OCI-LY3 (cell line): ENCODE measurements around the gene HMCN1.

Experiments used
- H2AFZ ChIP-seq: fragments of 200-600, 300-600 bp; shearing (Covaris generic); 2 replicates; pipeline ENCODE4 v1.6.0; 2014; ENCODE audit warnings: antibody characterized with exemption, low read depth, low read length
- H3K27ac ChIP-seq: fragments of 200-600, 300-600 bp; sonication (generic); 2 replicates; pipeline ENCODE4 v1.5.1; 2014; ENCODE audit warnings: mild to moderate bottlenecking, low read length, moderate library complexity, mixed read lengths
- H3K27me3 ChIP-seq: fragments of 200-600, 300-600 bp; sonication (generic); 2 replicates; pipeline ENCODE4 v1.6.1; 2014; ENCODE audit warnings: low read depth, low read length, mixed read lengths
- H3K36me3 ChIP-seq: fragments of 200-600, 300-600 bp; sonication (generic); replicated peaks from 2 replicates; pipeline ENCODE3; 2014; ENCODE audit warnings: low read depth, low read length, mixed read lengths
- H3K4me1 ChIP-seq: fragments of 300-600, 200-600 bp; sonication (generic); 2 replicates; pipeline ENCODE4 v1.6.1; 2014; ENCODE audit warnings: low read length, mixed read lengths
- H3K4me2 ChIP-seq: fragments of 200-600, 300-600 bp; sonication (generic); 2 replicates; pipeline ENCODE4 v1.6.1; 2014; ENCODE audit warnings: low read length, mixed read lengths
- H3K4me3 ChIP-seq: fragments of 300-600, 200-600 bp; sonication (generic); 2 replicates; pipeline ENCODE4 v1.5.1; 2014; ENCODE audit warnings: antibody characterized with exemption, mild to moderate bottlenecking, low read length, moderate library complexity
- H3K79me2 ChIP-seq: fragments of 300-600, 200-600 bp; shearing (Covaris generic); 2 replicates; pipeline ENCODE4 v1.6.1; 2014; ENCODE audit warnings: mild to moderate bottlenecking, low read length, mixed read lengths
- H3K9ac ChIP-seq: fragments of 300-600, 200-600 bp; shearing (Covaris generic); 2 replicates; pipeline ENCODE4 v1.6.0; 2014; ENCODE audit warnings: mild to moderate bottlenecking, low read length, moderate library complexity
- H3K9me3 ChIP-seq: fragments of 200-600, 300-600 bp; shearing (Covaris generic); 2 replicates; pipeline ENCODE4 v1.6.1; 2014; ENCODE audit warnings: low read length, mixed read lengths; ENCODE audit not compliant: insufficient read depth
- H4K20me1 ChIP-seq: fragments of 200-600, 300-600 bp; sonication (generic); 2 replicates; pipeline ENCODE4 v1.6.1; 2016; ENCODE audit warnings: low read length, mixed read lengths; ENCODE audit not compliant: insufficient read depth
- EZH2phosphoT487 ChIP-seq: fragments of 200-600 bp; shearing (Covaris generic); IDR thresholded peaks from 2 replicates; pipeline ENCODE4 v1.6.1; 2018; ENCODE audit warnings: antibody characterized with exemption, mixed run types, low read depth
- TF ChIP-seq, protein P1 (sequence below): fragments of 200-600, 300-600 bp; sonication (generic); IDR thresholded peaks from 2 replicates; pipeline ENCODE4 v1.5.1; 2014; ENCODE audit warnings: antibody characterized with exemption, low read length, low read depth

The HMCN1 gene

DNA sequence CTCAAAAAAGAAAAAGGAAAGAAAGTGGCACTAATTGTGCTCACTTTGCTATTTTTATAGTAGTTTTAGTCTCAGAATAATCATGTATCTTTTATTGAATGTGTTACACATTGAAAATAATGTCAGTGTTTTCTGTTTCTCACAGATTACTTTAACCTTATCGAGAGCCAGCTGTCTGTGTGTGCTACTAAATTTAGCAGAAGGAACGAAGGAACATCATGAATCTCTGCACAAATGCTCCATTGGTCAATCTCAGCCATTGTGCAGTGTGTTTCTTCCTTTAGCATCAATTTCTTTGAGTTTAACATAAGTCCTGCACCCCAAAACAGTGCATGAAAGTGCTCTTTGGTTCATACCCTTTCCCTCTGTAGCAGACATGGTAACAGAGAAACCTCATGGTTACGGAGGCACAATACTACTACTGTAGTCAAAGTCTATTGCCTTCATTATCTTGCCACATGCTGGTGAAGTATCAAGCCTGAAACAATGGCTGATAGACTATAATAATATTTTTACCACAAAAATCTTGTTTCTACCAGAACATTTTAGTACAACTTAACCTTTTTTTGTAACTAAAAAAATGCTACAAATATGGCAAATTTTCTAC is 310.0 kb downstream of the HMCN1 start:
- no peaks in the 10 kb centered on the region for H3K9me3 ChIP-seq
- peaks cover 15% of the 10 kb centered on the region for H3K4me1 ChIP-seq
- H3K9ac ChIP-seq: no peak overlapping the region
- no peaks in the 10 kb centered on the region for H3K79me2 ChIP-seq
- no peak for TF ChIP-seq EZH2phosphoT487
- TF ChIP-seq, protein P1, sequence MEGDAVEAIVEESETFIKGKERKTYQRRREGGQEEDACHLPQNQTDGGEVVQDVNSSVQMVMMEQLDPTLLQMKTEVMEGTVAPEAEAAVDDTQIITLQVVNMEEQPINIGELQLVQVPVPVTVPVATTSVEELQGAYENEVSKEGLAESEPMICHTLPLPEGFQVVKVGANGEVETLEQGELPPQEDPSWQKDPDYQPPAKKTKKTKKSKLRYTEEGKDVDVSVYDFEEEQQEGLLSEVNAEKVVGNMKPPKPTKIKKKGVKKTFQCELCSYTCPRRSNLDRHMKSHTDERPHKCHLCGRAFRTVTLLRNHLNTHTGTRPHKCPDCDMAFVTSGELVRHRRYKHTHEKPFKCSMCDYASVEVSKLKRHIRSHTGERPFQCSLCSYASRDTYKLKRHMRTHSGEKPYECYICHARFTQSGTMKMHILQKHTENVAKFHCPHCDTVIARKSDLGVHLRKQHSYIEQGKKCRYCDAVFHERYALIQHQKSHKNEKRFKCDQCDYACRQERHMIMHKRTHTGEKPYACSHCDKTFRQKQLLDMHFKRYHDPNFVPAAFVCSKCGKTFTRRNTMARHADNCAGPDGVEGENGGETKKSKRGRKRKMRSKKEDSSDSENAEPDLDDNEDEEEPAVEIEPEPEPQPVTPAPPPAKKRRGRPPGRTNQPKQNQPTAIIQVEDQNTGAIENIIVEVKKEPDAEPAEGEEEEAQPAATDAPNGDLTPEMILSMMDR: no peak
- H3K36me3 ChIP-seq: no peaks in the 10 kb centered on the region
- no peak overlapping the region for H2AFZ ChIP-seq
- no peak overlapping the region for H3K4me3 ChIP-seq
- H3K4me2 ChIP-seq: no peak overlapping the region
- H3K27ac ChIP-seq: no peak overlapping the region
- H4K20me1 ChIP-seq: no peaks in the 10 kb centered on the region
- H3K27me3 ChIP-seq: peaks cover 18% of the 10 kb centered on the region

DNA sequence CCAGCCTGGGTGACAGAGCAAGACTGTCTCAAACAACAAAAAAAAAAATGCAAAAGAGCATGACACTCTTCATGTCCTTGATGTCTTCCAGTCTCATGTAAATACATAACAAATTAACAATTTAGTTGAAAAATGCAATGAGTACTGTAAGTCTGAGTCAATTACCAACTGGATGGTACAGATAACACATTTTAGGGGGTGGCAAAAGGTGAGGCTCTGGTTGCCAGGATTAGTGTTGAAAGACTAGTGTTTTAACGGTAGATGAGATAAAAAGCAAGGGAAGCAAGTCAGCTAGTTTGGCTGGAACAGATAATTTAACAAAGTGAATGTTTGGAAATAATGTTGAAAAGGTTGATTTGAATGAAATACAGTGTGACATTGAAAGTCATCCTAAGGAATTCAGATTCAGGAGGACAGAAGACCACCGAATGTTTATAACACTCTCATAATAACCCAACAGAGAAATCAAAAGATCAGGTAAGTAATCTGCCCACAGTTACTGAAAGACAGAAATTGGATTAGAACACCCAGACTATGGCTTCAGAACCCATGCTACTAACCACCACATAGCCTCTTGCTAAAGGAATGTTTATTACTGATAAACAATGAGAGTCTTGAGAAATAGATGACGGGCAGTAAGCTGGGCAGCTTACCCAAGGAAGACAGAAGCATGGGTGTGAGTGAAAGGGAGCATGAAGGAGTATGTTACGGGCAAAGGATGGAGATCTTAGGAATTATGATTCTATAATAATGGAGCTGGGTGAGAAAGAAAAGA is 312.4 kb downstream of the HMCN1 start:
- peaks cover 14% of the 10 kb centered on the region for H3K27me3 ChIP-seq
- TF ChIP-seq, protein P1: no peak
- TF ChIP-seq EZH2phosphoT487: no peak
- no peaks in the 10 kb centered on the region for H3K9me3 ChIP-seq
- H3K4me3 ChIP-seq: no peak overlapping the region
- H3K79me2 ChIP-seq: no peaks in the 10 kb centered on the region
- peaks cover 15% of the 10 kb centered on the region for H3K4me1 ChIP-seq
- no peak overlapping the region for H3K4me2 ChIP-seq
- no peak overlapping the region for H3K9ac ChIP-seq
- H4K20me1 ChIP-seq: no peaks in the 10 kb centered on the region
- no peak overlapping the region for H3K27ac ChIP-seq
- H2AFZ ChIP-seq: no peak overlapping the region
- no peaks in the 10 kb centered on the region for H3K36me3 ChIP-seq

DNA sequence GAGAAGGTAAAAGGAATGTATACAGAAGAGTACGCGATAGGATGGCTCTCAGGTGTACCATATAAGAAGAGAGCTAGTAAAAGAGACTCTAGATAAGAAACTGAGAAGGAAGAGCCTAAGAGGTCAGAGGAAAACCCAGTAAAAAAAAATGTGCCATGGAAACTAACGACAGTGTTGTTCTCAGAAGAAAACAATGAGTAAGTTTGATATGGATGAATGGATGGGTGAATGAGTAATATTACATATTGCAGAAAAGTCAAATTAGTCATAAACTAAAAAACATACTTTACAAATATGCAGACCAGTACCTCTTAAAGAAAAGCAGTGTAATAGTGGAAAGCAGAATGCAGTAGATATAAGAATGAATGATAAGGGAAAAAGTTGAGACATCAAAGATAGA is 316.2 kb downstream of the HMCN1 start:
- H4K20me1 ChIP-seq: no peaks in the 10 kb centered on the region
- no peaks in the 10 kb centered on the region for H3K36me3 ChIP-seq
- no peaks in the 10 kb centered on the region for H3K79me2 ChIP-seq
- TF ChIP-seq EZH2phosphoT487: no peak
- TF ChIP-seq, protein P1: no peak
- 0 out of 2 replicates have a peak, but pooled peaks cover 11% of the 10 kb centered on the region for H3K27me3 ChIP-seq
- H3K4me3 ChIP-seq: no peak overlapping the region
- no peak overlapping the region for H3K4me2 ChIP-seq
- H3K9ac ChIP-seq: no peak overlapping the region
- no peaks in the 10 kb centered on the region for H3K9me3 ChIP-seq
- no peak overlapping the region for H3K27ac ChIP-seq
- H2AFZ ChIP-seq: no peak overlapping the region
- no peaks in the 10 kb centered on the region for H3K4me1 ChIP-seq

DNA sequence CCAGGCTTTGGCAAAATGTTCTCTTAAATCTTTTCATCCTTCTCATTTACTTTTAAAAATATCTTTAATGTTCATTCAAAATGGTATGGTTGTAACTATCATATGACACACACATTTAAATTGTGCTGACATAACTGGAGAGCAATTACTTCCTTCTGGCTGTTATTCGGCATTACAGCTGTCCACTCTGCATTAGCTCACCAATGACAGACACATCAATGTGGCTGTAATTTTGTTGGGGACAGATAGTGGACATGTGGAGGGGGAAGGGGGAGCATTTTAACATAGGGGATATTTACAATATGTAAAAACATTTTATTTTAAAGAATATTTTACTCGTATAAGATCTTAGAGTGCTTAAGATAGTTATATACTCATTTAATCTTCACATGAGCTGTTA is 319.8 kb downstream of the HMCN1 start:
- H3K36me3 ChIP-seq: no peaks in the 10 kb centered on the region
- no peak overlapping the region for H3K4me2 ChIP-seq
- no peaks in the 10 kb centered on the region for H3K9me3 ChIP-seq
- H3K27ac ChIP-seq: no peak overlapping the region
- TF ChIP-seq, protein P1: no peak
- no peak for TF ChIP-seq EZH2phosphoT487
- H3K4me1 ChIP-seq: peaks cover 2% of the 10 kb centered on the region
- H3K27me3 ChIP-seq: peaks cover 14% of the 10 kb centered on the region
- H3K4me3 ChIP-seq: no peak overlapping the region
- H2AFZ ChIP-seq: no peak overlapping the region
- no peaks in the 10 kb centered on the region for H3K79me2 ChIP-seq
- no peaks in the 10 kb centered on the region for H4K20me1 ChIP-seq
- no peak overlapping the region for H3K9ac ChIP-seq
